Activated naive CD8-positive, alpha-beta T cell treated with anti-CD3 and anti-CD28 coated beads, Interleukin-2, amount 10 ng/mL, durations not matched to agents 7 days and 5 days (primary cell): Measurements from ENCODE around the gene GSAP. TPM values are rescaled to one million over a fixed set of nuclear protein-coding genes. Genes with fewer than 3 reads are reported as not detected.
"Not testable (repeated sequence)": the region's sequence is repeated elsewhere in the genome, so short reads cannot be mapped to it uniquely, and the experiment has no call there.

Experiments used
- ATAC-seq: fragments of 150-1000 bp; cut with Tn5 transposase; one replicate; pipeline ENCODE4 v1.10.0; 2021; ENCODE audit warnings: low read depth, moderate library complexity
- POLR2A ChIA-PET: fragments of 350-600 bp; sonication (Branson Sonifier 250); formaldehyde crosslinking; loops from one replicate; lab custom pipeline; 2021; ENCODE audit warnings: antibody characterized with exemption; lab: Charles Lee
- DNase-seq: peaks from one replicate; pipeline ENCODE4 v3.0.0; 2021
- H3K27ac Mint-ChIP-seq: one replicate; pipeline ENCODE4 v1.8.0; 2022; ENCODE audit warnings: mild to moderate bottlenecking, mixed read lengths
- H3K27me3 Mint-ChIP-seq: one replicate; pipeline ENCODE4 v1.8.0; 2022; ENCODE audit warnings: mild to moderate bottlenecking, moderate library complexity, mixed read lengths
- H3K36me3 Mint-ChIP-seq: one replicate; pipeline ENCODE4 v1.8.0; 2021; ENCODE audit warnings: mild to moderate bottlenecking, mixed read lengths
- H3K4me1 Mint-ChIP-seq: one replicate; pipeline ENCODE4 v1.8.0; 2021; ENCODE audit warnings: mixed read lengths
- H3K4me3 Mint-ChIP-seq: one replicate; pipeline ENCODE4 v1.8.0; 2022; ENCODE audit warnings: mild to moderate bottlenecking, moderate library complexity, mixed read lengths
- H3K9me3 Mint-ChIP-seq: one replicate; pipeline ENCODE4 v1.8.0; 2021; ENCODE audit warnings: mixed read lengths
- total RNA-seq, 2 experiments: library from RNA; stranded (reverse); gene quantifications; one replicate each; pipeline ENCODE4 v1.2.3, GENCODE V29; 2021

The GSAP gene
- total RNA-seq, 2 experiments from 2014 or later = 8.3 to 9.3 TPM

- Mint-ChIP-seq H3K27me3 (no peaks in the 10 kb centered on the region), H3K4me3 (no peak overlapping the region), H3K4me1 (no peaks in the 10 kb centered on the region), H3K36me3 (peaks cover 20% of the 10 kb centered on the region), H3K27ac (no peak overlapping the region), H3K9me3 (peaks cover 8% of the 10 kb centered on the region)
- DNase-seq (no peak), ATAC-seq (no peak)
- POLR2A ChIA-PET = no interaction called here
These were observed 126.8 kb downstream of the GSAP start for GRCh38 chr7:77289387-77289786.

- Mint-ChIP-seq H3K27ac (no peak overlapping the region), H3K27me3 (no peaks in the 10 kb centered on the region), H3K9me3 (peaks cover 8% of the 10 kb centered on the region), H3K36me3 (peaks cover 20% of the 10 kb centered on the region), H3K4me3 (no peak overlapping the region), H3K4me1 (no peaks in the 10 kb centered on the region)
- DNase-seq (no peak), ATAC-seq (no peak)
- POLR2A ChIA-PET = no interaction called here
These were observed 127.4 kb downstream of the GSAP start for GRCh38 chr7:77288676-77289320.

- Mint-ChIP-seq H3K36me3 (peaks cover 20% of the 10 kb centered on the region), H3K27ac (no peak overlapping the region), H3K27me3 (no peaks in the 10 kb centered on the region), H3K4me3 (no peak overlapping the region), H3K4me1 (no peaks in the 10 kb centered on the region), H3K9me3 (peaks cover 8% of the 10 kb centered on the region)
- ATAC-seq (no peak), DNase-seq (no peak)
- POLR2A ChIA-PET = no interaction called here
These were observed 131.5 kb downstream of the GSAP start for GRCh38 chr7:77284616-77285015.

- POLR2A ChIA-PET = no interaction called here
- Mint-ChIP-seq H3K4me1 (no peaks in the 10 kb centered on the region), H3K9me3 (peaks cover 6% of the 10 kb centered on the region), H3K27me3 (no peaks in the 10 kb centered on the region), H3K27ac (no peak overlapping the region), H3K4me3 (no peak overlapping the region), H3K36me3 (peaks cover 14% of the 10 kb centered on the region)
- no peak for DNase-seq
- no peak for ATAC-seq
These were observed 132.1 kb downstream of the GSAP start for GRCh38 chr7:77284005-77284404.

GRCh38 chr7:77282897-77283296 is 133.3 kb downstream of the GSAP start:
- H3K36me3 Mint-ChIP-seq = peaks cover 9% of the 10 kb centered on the region
- H3K27ac Mint-ChIP-seq = no peak overlapping the region
- H3K4me1 Mint-ChIP-seq = no peaks in the 10 kb centered on the region
- DNase-seq (no peak), ATAC-seq (no peak)
- H3K9me3 Mint-ChIP-seq = peaks cover 5% of the 10 kb centered on the region
- POLR2A ChIA-PET = interaction anchor here (0.6 kb wide), 1 partner anchor 220 kb away, joined by 4 read pairs; no protein-coding TSS in a partner anchor
- H3K4me3 Mint-ChIP-seq = no peak overlapping the region
- H3K27me3 Mint-ChIP-seq = no peaks in the 10 kb centered on the region

GRCh38 chr7:77281780-77282478 is 134.2 kb downstream of the GSAP start:
- DNase-seq = no peak
- POLR2A ChIA-PET = no interaction called here
- no peak overlapping the region for H3K27ac Mint-ChIP-seq
- no peaks in the 10 kb centered on the region for H3K4me1 Mint-ChIP-seq
- H3K4me3 Mint-ChIP-seq = no peak overlapping the region
- peaks cover 5% of the 10 kb centered on the region for H3K9me3 Mint-ChIP-seq
- ATAC-seq = no peak
- H3K36me3 Mint-ChIP-seq = peaks cover 4% of the 10 kb centered on the region
- no peaks in the 10 kb centered on the region for H3K27me3 Mint-ChIP-seq

- POLR2A ChIA-PET = no interaction called here
- Mint-ChIP-seq H3K27me3 (peaks cover 2% of the 10 kb centered on the region), H3K4me1 (peaks cover 6% of the 10 kb centered on the region), H3K4me3 (no peak overlapping the region), H3K36me3 (peaks cover 7% of the 10 kb centered on the region), H3K9me3 (peaks cover 2% of the 10 kb centered on the region), H3K27ac (no peak overlapping the region)
- ATAC-seq (peak; percentile 56), DNase-seq (no peak)
These were observed 140.0 kb downstream of the GSAP start for GRCh38 chr7:77276120-77276519.

- H3K36me3 Mint-ChIP-seq, H3K4me3 Mint-ChIP-seq, DNase-seq, H3K27me3 Mint-ChIP-seq, POLR2A ChIA-PET, H3K4me1 Mint-ChIP-seq, H3K27ac Mint-ChIP-seq, ATAC-seq, H3K9me3 Mint-ChIP-seq: not testable (repeated sequence)
These were observed 140.5 kb downstream of the GSAP start for GRCh38 chr7:77275663-77276062.

GRCh38 chr7:77271766-77272165 is 144.4 kb downstream of the GSAP start:
- DNase-seq = no peak
- POLR2A ChIA-PET = no interaction called here
- ATAC-seq = no peak
- H3K27me3 Mint-ChIP-seq = peaks cover 2% of the 10 kb centered on the region
- no peak overlapping the region for H3K4me3 Mint-ChIP-seq
- peaks cover 2% of the 10 kb centered on the region for H3K9me3 Mint-ChIP-seq
- no peak overlapping the region for H3K27ac Mint-ChIP-seq
- H3K36me3 Mint-ChIP-seq = peaks cover 7% of the 10 kb centered on the region
- peaks cover 9% of the 10 kb centered on the region for H3K4me1 Mint-ChIP-seq

GRCh38 chr7:77270094-77270480 is 146.1 kb downstream of the GSAP start:
- Mint-ChIP-seq H3K4me3 (no peak overlapping the region), H3K27ac (no peak overlapping the region), H3K9me3 (peaks cover 2% of the 10 kb centered on the region), H3K4me1 (peaks cover 3% of the 10 kb centered on the region), H3K27me3 (no peaks in the 10 kb centered on the region), H3K36me3 (peaks cover 5% of the 10 kb centered on the region)
- no peak for DNase-seq
- no peak for ATAC-seq
- POLR2A ChIA-PET = no interaction called here

GRCh38 chr7:77269360-77270093 is 146.6 kb downstream of the GSAP start:
- no peak for ATAC-seq
- DNase-seq = no peak

GRCh38 chr7:77266291-77266794 is 149.8 kb downstream of the GSAP start:
- Mint-ChIP-seq H3K4me1 (peaks cover 3% of the 10 kb centered on the region), H3K9me3 (no peaks in the 10 kb centered on the region), H3K27ac (no peak overlapping the region), H3K4me3 (no peak overlapping the region), H3K36me3 (no peaks in the 10 kb centered on the region), H3K27me3 (no peaks in the 10 kb centered on the region)
- peak; percentile 50 for ATAC-seq
- POLR2A ChIA-PET = no interaction called here
- DNase-seq = no peak

More at GRCh38 chr7:77269360-77270093, 146.6 kb downstream of the GSAP start:
- Mint-ChIP-seq H3K4me3 (no peak overlapping the region), H3K4me1 (peaks cover 3% of the 10 kb centered on the region), H3K27ac (no peak overlapping the region), H3K36me3 (peaks cover 3% of the 10 kb centered on the region), H3K27me3 (no peaks in the 10 kb centered on the region), H3K9me3 (peaks cover 1% of the 10 kb centered on the region)
- POLR2A ChIA-PET = no interaction called here

GRCh38 chr7:77265666-77266065 is 150.5 kb downstream of the GSAP start:
- H3K27me3 Mint-ChIP-seq = no peaks in the 10 kb centered on the region
- no peak overlapping the region for H3K27ac Mint-ChIP-seq
- H3K9me3 Mint-ChIP-seq = no peaks in the 10 kb centered on the region
- H3K4me3 Mint-ChIP-seq = no peak overlapping the region
- POLR2A ChIA-PET = no interaction called here
- ATAC-seq = no peak
- no peaks in the 10 kb centered on the region for H3K36me3 Mint-ChIP-seq
- peaks cover 3% of the 10 kb centered on the region for H3K4me1 Mint-ChIP-seq
- no peak for DNase-seq
